ENCODE measurements around the gene VEGFA.

VEGFA gene

GRCh38 chr6:43781941-43782704, 12.1 kb downstream of the VEGFA start:
- DNase-seq (ENCODE audit: low read depth), result no peak
- no peak overlapping the region for H3K4me3 ChIP-seq (ENCODE audit: low read length)
- no peak for TF ChIP-seq CTCF (conservative IDR thresholded peaks at IDR 0.05; ENCODE audit: low read length)

GRCh38 chr6:43782764-43783513, 12.9 kb downstream of the VEGFA start:
- no peak overlapping the region for H3K4me3 ChIP-seq (ENCODE audit: low read length)
- TF ChIP-seq CTCF (conservative IDR thresholded peaks at IDR 0.05; ENCODE audit: low read length), result no peak
- no peak for DNase-seq (ENCODE audit: low read depth)

GRCh38 chr6:43784049-43784855, 14.2 kb downstream of the VEGFA start:
- no peak overlapping the region for H3K4me3 ChIP-seq (ENCODE audit: low read length)
- DNase-seq (ENCODE audit: low read depth), result no peak
- no peak for TF ChIP-seq CTCF (conservative IDR thresholded peaks at IDR 0.05; ENCODE audit: low read length)

GRCh38 chr6:43785220-43785752, 15.3 kb downstream of the VEGFA start:
- TF ChIP-seq CTCF (conservative IDR thresholded peaks at IDR 0.05; ENCODE audit: low read length), result no peak
- no peak overlapping the region for H3K4me3 ChIP-seq (ENCODE audit: low read length)
- DNase-seq (ENCODE audit: low read depth), result no peak

GRCh38 chr6:43785904-43786303, 15.9 kb downstream of the VEGFA start:
- no peak for DNase-seq (ENCODE audit: low read depth)
- H3K4me3 ChIP-seq (ENCODE audit: low read length), result no peak overlapping the region
- no peak for TF ChIP-seq CTCF (conservative IDR thresholded peaks at IDR 0.05; ENCODE audit: low read length)

- no peak for TF ChIP-seq CTCF (conservative IDR thresholded peaks at IDR 0.05; ENCODE audit: low read length)
- H3K4me3 ChIP-seq (ENCODE audit: low read length), result no peak overlapping the region
- DNase-seq (ENCODE audit: low read depth), result no peak
These were observed 16.8 kb downstream of the VEGFA start for GRCh38 chr6:43786664-43787329.

Measured in AG10803 (cell line).